Endodermal cell (in vitro differentiated cells): ENCODE results near the gene CLGN. TPM values are rescaled to one million over a fixed set of nuclear protein-coding genes. Genes with fewer than 3 reads are reported as not detected.
A peak's percentile ranks its signal among the peaks of the same experiment; 100 is the strongest.

ENCODE experiments used
- DNase-seq: peaks from one replicate; pipeline ENCODE4 v3.0.0-alpha.2; 2017
- H3K27ac ChIP-seq: 2 replicates; pipeline ENCODE4 v1.5.1; 2013; ENCODE audit warnings: mild to moderate bottlenecking, low read depth, low read length, moderate library complexity
- H3K27me3 ChIP-seq: 2 replicates; pipeline ENCODE4 v1.6.1; 2013; ENCODE audit warnings: mild to moderate bottlenecking, low read length, moderate library complexity; ENCODE audit not compliant: insufficient read depth, control insufficient read depth, poor library complexity, severe bottlenecking
- H3K36me3 ChIP-seq: 2 replicates; pipeline ENCODE4 v1.7.0; 2013; ENCODE audit warnings: mild to moderate bottlenecking, low read length, moderate library complexity; ENCODE audit not compliant: control insufficient read depth, insufficient read depth
- H3K4me1 ChIP-seq: one replicate; pipeline ENCODE4 v1.7.0; 2013; ENCODE audit warnings: low read length; ENCODE audit not compliant: control insufficient read depth, insufficient read depth
- H3K4me3 ChIP-seq: 2 replicates; pipeline ENCODE4 v1.5.1; 2013; ENCODE audit warnings: mild to moderate bottlenecking, low read length, moderate library complexity
- H3K9ac ChIP-seq: 2 replicates; pipeline ENCODE4 v1.6.1; 2013; ENCODE audit warnings: mild to moderate bottlenecking, low read length, moderate library complexity; ENCODE audit not compliant: poor library complexity, severe bottlenecking; ENCODE audit errors: extremely low read depth
- H3K9me3 ChIP-seq: 2 replicates; pipeline ENCODE4 v1.6.1; 2013; ENCODE audit warnings: mild to moderate bottlenecking, low read length, moderate library complexity; ENCODE audit not compliant: control insufficient read depth
- H3K27ac Mint-ChIP-seq: 2 replicates; pipeline ENCODE4 v1.8.0; 2020; ENCODE audit warnings: mixed read lengths
- H3K27me3 Mint-ChIP-seq: 2 replicates; pipeline ENCODE4 v1.8.0; 2021; ENCODE audit warnings: mild to moderate bottlenecking, mixed read lengths; ENCODE audit not compliant: insufficient read depth
- H3K36me3 Mint-ChIP-seq: 2 replicates; pipeline ENCODE4 v1.8.0; 2020; ENCODE audit warnings: low read depth, mixed read lengths
- H3K4me1 Mint-ChIP-seq: 2 replicates; pipeline ENCODE4 v1.8.0; 2020; ENCODE audit warnings: mixed read lengths
- H3K4me3 Mint-ChIP-seq: 2 replicates; pipeline ENCODE4 v1.8.0; 2020; ENCODE audit warnings: mild to moderate bottlenecking, moderate library complexity, mixed read lengths
- H3K9me3 Mint-ChIP-seq: 2 replicates; pipeline ENCODE4 v1.8.0; 2020; ENCODE audit warnings: mild to moderate bottlenecking, mixed read lengths
- CTCF ChIP-seq: fragments of 200-600 bp; sonication (generic); conservative IDR thresholded peaks from 2 replicates; pipeline ENCODE4 v1.5.0; 2021; ENCODE audit warnings: antibody characterized with exemption, mild to moderate bottlenecking
- WGBS, 2 experiments: methylation state at CpG; one replicate each; pipeline versions ENCODE4 v1.1.5 to v1.1.7; 2013; ENCODE audit warnings: missing lambda C conversion rate in 2 of 2, mixed read lengths in 1 of 2; ENCODE audit not compliant: insufficient coverage in 1 of 2, insufficient read length in 1 of 2; 5-methylcytosine and 5-hydroxymethylcytosine counted together
- long read RNA-seq, 4 experiments: library from polyadenylated mRNA in 2 of 4; library from RNA in 1 of 4; library from capped mRNA in 1 of 4; stranded (forward) in 3 of 4; unstranded in 1 of 4; transcript quantifications; one replicate each; pipeline ENCODE4 v2.0.0, GENCODE V29; 2020 to 2021; ENCODE audit warnings: inconsistent platforms in 1 of 4
- polyA plus RNA-seq, 2 experiments: library from polyadenylated mRNA; stranded (reverse); fragments of 50-300 nt; gene quantifications; one replicate each; pipeline ENCODE4 v1.2.3, GENCODE V29; 2013
- total RNA-seq, 2 donors: library from RNA; stranded (reverse); fragmentation: NEBNext Ultra II Directional in 1 of 2; extraction: Animal tissue kit (Norgen Biotek cat#: 25700) in 1 of 2; gene quantifications; 2 replicates in 1 of 2; 3 replicates in 1 of 2; pipeline ENCODE4 v1.2.1, GENCODE V29; 2021

The CLGN gene
- 1 to 10 TPM; 3.8 to 4.6 TPM for total RNA-seq
- polyA plus RNA-seq (2013, experiment 1 of 2): 19.0 TPM
- polyA plus RNA-seq (2013, experiment 2 of 2): 16.8 TPM
- long read RNA-seq, experiment 1, partial matches to known transcripts: 1 of 2 reads
- long read RNA-seq, experiment 1, other reads (novel, unspliced or antisense): 0 of 2 reads
- long read RNA-seq, experiment 2, transcript CLGN-201 (15 exons, 3,043 nt): major isoform, 22 of 24 reads
- long read RNA-seq, experiment 2, partial matches to known transcripts: 1 of 24 reads
- long read RNA-seq, experiment 2, other reads (novel, unspliced or antisense): 1 of 24 reads
- long read RNA-seq, experiment 3, transcript CLGN-201 (15 exons, 3,043 nt): major isoform, 10 of 41 reads
- long read RNA-seq, experiment 3, partial matches to known transcripts: 31 of 41 reads
- long read RNA-seq, experiment 3, other reads (novel, unspliced or antisense): 0 of 41 reads
- long read RNA-seq, experiment 4, transcript CLGN-201 (15 exons, 3,043 nt): major isoform, 19 of 36 reads
- long read RNA-seq, experiment 4, partial matches to known transcripts: 15 of 36 reads
- long read RNA-seq, experiment 4, other reads (novel, unspliced or antisense): 2 of 36 reads

GRCh38 chr4:140427106-140427918, at the start of gene CLGN:
Gene CLGN, minus strand, starts transcription at chr4:140427648. Its CDS starts 14,570 bp downstream, at chr4:140413078.
- H3K4me3 Mint-ChIP-seq: peak within 1 kb of the TSS; percentile 71
- H3K36me3 ChIP-seq: no peaks in the 10 kb centered on the region
- H3K36me3 Mint-ChIP-seq: no peaks in the 10 kb centered on the region
- WGBS, 2 experiments: 0 to 1% methylated on average over 34 to 73 of the region's 73 CpGs
- no peaks in the 10 kb centered on the region for H3K4me1 ChIP-seq
- H3K9me3 ChIP-seq: no peaks in the 10 kb centered on the region
- peak within 1 kb of the TSS; percentile 52 for H3K27ac ChIP-seq
- H3K27me3 Mint-ChIP-seq: peaks cover 31% of the 10 kb centered on the region
- no peaks in the 10 kb centered on the region for H3K9me3 Mint-ChIP-seq
- peak within 1 kb of the TSS; percentile 29 for H3K9ac ChIP-seq
- H3K27ac Mint-ChIP-seq: peak within 1 kb of the TSS; percentile 47
- peaks cover 13% of the 10 kb centered on the region for H3K4me1 Mint-ChIP-seq
- H3K27me3 ChIP-seq: peaks cover 15% of the 10 kb centered on the region
- peak; percentile 90 for TF ChIP-seq CTCF
- DNase-seq: peak; percentile 97
- H3K4me3 ChIP-seq: peak within 1 kb of the TSS; percentile 90

- Mint-ChIP-seq H3K27me3 (no peaks in the 10 kb centered on the region), H3K27ac (no peak overlapping the region), H3K4me3 (no peak overlapping the region), H3K36me3 (no peaks in the 10 kb centered on the region), H3K4me1 (peaks cover 3% of the 10 kb centered on the region), H3K9me3 (no peaks in the 10 kb centered on the region)
- Histone ChIP-seq H3K9me3 (no peaks in the 10 kb centered on the region), H3K4me1 (no peaks in the 10 kb centered on the region), H3K36me3 (no peaks in the 10 kb centered on the region), H3K27me3 (no peaks in the 10 kb centered on the region), H3K4me3 (no peak overlapping the region), H3K9ac (no peak overlapping the region), H3K27ac (no peak overlapping the region)
- no peak for TF ChIP-seq CTCF
- no peak for DNase-seq
- WGBS, 2 experiments: 81% methylated on average over 2 of the region's 2 CpGs; no CpG with 5 or more reads in 1 of the 2 experiments
Observed at GRCh38 chr4:140472156-140472555, 44.7 kb upstream of the CLGN start.
